HEK293 (cell line): ENCODE measurements around the gene ZNF223.
A peak's percentile ranks its signal among the peaks of the same experiment; 100 is the strongest.

Source experiments
- GLIS1 ChIP-seq: fragments of 450-650 bp; formaldehyde crosslinking; IDR thresholded peaks from 2 replicates; pipeline ENCODE4 v1.5.1; 2016; ENCODE audit warnings: missing biosample characterization, missing genetic modification characterization
- KLF1 ChIP-seq: fragments of 450-650 bp; formaldehyde crosslinking; IDR thresholded peaks from 2 replicates; pipeline ENCODE4 v1.5.1; 2016; ENCODE audit warnings: missing biosample characterization, missing genetic modification characterization
- REPIN1 ChIP-seq: fragments of 450-650 bp; formaldehyde crosslinking; IDR thresholded peaks from 2 replicates; pipeline ENCODE4 v1.5.1; 2017; ENCODE audit warnings: missing biosample characterization, missing genetic modification characterization, low read depth
- SCRT1 ChIP-seq: fragments of 450-650 bp; formaldehyde crosslinking; IDR thresholded peaks from 2 replicates; pipeline ENCODE4 v1.5.1; 2016; ENCODE audit warnings: missing biosample characterization, missing genetic modification characterization, borderline replicate concordance
- SP2 ChIP-seq: fragments of 450-650 bp; formaldehyde crosslinking; IDR thresholded peaks from 2 replicates; pipeline ENCODE4 v1.5.1; 2016; ENCODE audit warnings: missing biosample characterization, missing genetic modification characterization
- SP7 ChIP-seq: fragments of 450-650 bp; formaldehyde crosslinking; IDR thresholded peaks from 2 replicates; pipeline ENCODE4 v1.5.1; 2016; ENCODE audit warnings: missing biosample characterization, missing genetic modification characterization
- ZBTB20 ChIP-seq: fragments of 450-650 bp; formaldehyde crosslinking; IDR thresholded peaks from 2 replicates; pipeline ENCODE4 v1.5.1; 2016; ENCODE audit warnings: missing biosample characterization, missing genetic modification characterization
- ZBTB48 ChIP-seq: fragments of 450-650 bp; formaldehyde crosslinking; IDR thresholded peaks from 2 replicates; pipeline ENCODE4 v1.5.1; 2016; ENCODE audit warnings: missing biosample characterization, missing genetic modification characterization
- ZBTB8A ChIP-seq: fragments of 450-650 bp; formaldehyde crosslinking; IDR thresholded peaks from 2 replicates; pipeline ENCODE4 v1.5.1; 2016; ENCODE audit warnings: missing biosample characterization, missing genetic modification characterization
- ZFHX2 ChIP-seq: fragments of 450-650 bp; formaldehyde crosslinking; conservative IDR thresholded peaks from 2 replicates; pipeline ENCODE4 v1.5.1; 2016; ENCODE audit warnings: missing biosample characterization, missing genetic modification characterization
- ZFP69B ChIP-seq: fragments of 450-650 bp; formaldehyde crosslinking; IDR thresholded peaks from 2 replicates; pipeline ENCODE4 v1.5.1; 2016; ENCODE audit warnings: missing biosample characterization, missing genetic modification characterization
- ZNF146 ChIP-seq: fragments of 450-650 bp; formaldehyde crosslinking; IDR thresholded peaks from 2 replicates; pipeline ENCODE4 v1.5.1; 2016; ENCODE audit warnings: missing biosample characterization, missing genetic modification characterization
- ZNF2 ChIP-seq: fragments of 450-650 bp; formaldehyde crosslinking; IDR thresholded peaks from 2 replicates; pipeline ENCODE4 v1.5.1; 2016; ENCODE audit warnings: missing biosample characterization, missing genetic modification characterization
- ZNF202 ChIP-seq: fragments of 450-650 bp; formaldehyde crosslinking; IDR thresholded peaks from 2 replicates; pipeline ENCODE4 v1.5.1; 2016; ENCODE audit warnings: missing biosample characterization, missing genetic modification characterization, borderline replicate concordance
- ZNF221 ChIP-seq: fragments of 450-650 bp; formaldehyde crosslinking; IDR thresholded peaks from 2 replicates; pipeline ENCODE4 v1.5.1; 2017; ENCODE audit warnings: missing biosample characterization, missing genetic modification characterization, borderline replicate concordance
- ZNF239 ChIP-seq: fragments of 450-650 bp; formaldehyde crosslinking; IDR thresholded peaks from 2 replicates; pipeline ENCODE4 v1.5.1; 2016; ENCODE audit warnings: missing biosample characterization, missing genetic modification characterization
- ZNF248 ChIP-seq: fragments of 450-650 bp; formaldehyde crosslinking; IDR thresholded peaks from 2 replicates; pipeline ENCODE4 v1.5.1; 2017; ENCODE audit warnings: missing biosample characterization, missing genetic modification characterization
- ZNF341 ChIP-seq: fragments of 450-650 bp; formaldehyde crosslinking; IDR thresholded peaks from 2 replicates; pipeline ENCODE4; 2016; ENCODE audit warnings: low read depth, missing biosample characterization, missing genetic modification characterization
- ZNF501 ChIP-seq: fragments of 450-650 bp; formaldehyde crosslinking; IDR thresholded peaks from 2 replicates; pipeline ENCODE4 v1.5.1; 2016; ENCODE audit warnings: missing biosample characterization, missing genetic modification characterization
- ZNF560 ChIP-seq: fragments of 450-650 bp; formaldehyde crosslinking; IDR thresholded peaks from 2 replicates; pipeline ENCODE4 v1.5.1; 2017; ENCODE audit warnings: missing biosample characterization, missing genetic modification characterization, borderline replicate concordance
- ZNF585B ChIP-seq: fragments of 450-650 bp; formaldehyde crosslinking; IDR thresholded peaks from 2 replicates; pipeline ENCODE4 v1.5.1; 2016; ENCODE audit warnings: missing biosample characterization, missing genetic modification characterization
- ZNF596 ChIP-seq: fragments of 450-650 bp; IDR thresholded peaks from 2 replicates; pipeline ENCODE4 v1.5.0; 2018; ENCODE audit warnings: missing biosample characterization, mild to moderate bottlenecking, missing genetic modification characterization, moderate library complexity
- ZNF623 ChIP-seq: fragments of 450-650 bp; formaldehyde crosslinking; IDR thresholded peaks from 2 replicates; pipeline ENCODE4 v1.5.1; 2016; ENCODE audit warnings: missing biosample characterization, missing genetic modification characterization
- ZNF629 ChIP-seq: fragments of 450-650 bp; formaldehyde crosslinking; IDR thresholded peaks from 2 replicates; pipeline ENCODE4 v1.5.1; 2017; ENCODE audit warnings: missing biosample characterization, missing genetic modification characterization
- ZXDB ChIP-seq: fragments of 450-650 bp; formaldehyde crosslinking; IDR thresholded peaks from 2 replicates; pipeline ENCODE4 v1.5.1; 2016; ENCODE audit warnings: missing biosample characterization, missing genetic modification characterization
- TF ChIP-seq, protein P1 (sequence below): fragments of 450-650 bp; formaldehyde crosslinking; IDR thresholded peaks from 2 replicates; pipeline ENCODE4 v1.5.1; 2016; ENCODE audit warnings: missing biosample characterization, missing genetic modification characterization
- TF ChIP-seq, protein P2 (sequence below): fragments of 450-650 bp; formaldehyde crosslinking; IDR thresholded peaks from 2 replicates; pipeline ENCODE4 v1.5.1; 2016; ENCODE audit warnings: missing biosample characterization, missing genetic modification characterization
- TF ChIP-seq, protein P3 (sequence below): fragments of 450-650 bp; formaldehyde crosslinking; IDR thresholded peaks from 2 replicates; pipeline ENCODE4 v1.5.1; 2016; ENCODE audit warnings: missing biosample characterization, missing genetic modification characterization
- TF ChIP-seq, protein P4 (sequence below): fragments of 450-650 bp; formaldehyde crosslinking; IDR thresholded peaks from 2 replicates; pipeline ENCODE4 v1.5.1; 2016; ENCODE audit warnings: missing biosample characterization, missing genetic modification characterization
- TF ChIP-seq, protein P5 (sequence below): fragments of 450-650 bp; formaldehyde crosslinking; IDR thresholded peaks from 2 replicates; pipeline ENCODE4 v1.5.1; 2016; ENCODE audit warnings: missing biosample characterization, missing genetic modification characterization

ZNF223 gene

DNA sequence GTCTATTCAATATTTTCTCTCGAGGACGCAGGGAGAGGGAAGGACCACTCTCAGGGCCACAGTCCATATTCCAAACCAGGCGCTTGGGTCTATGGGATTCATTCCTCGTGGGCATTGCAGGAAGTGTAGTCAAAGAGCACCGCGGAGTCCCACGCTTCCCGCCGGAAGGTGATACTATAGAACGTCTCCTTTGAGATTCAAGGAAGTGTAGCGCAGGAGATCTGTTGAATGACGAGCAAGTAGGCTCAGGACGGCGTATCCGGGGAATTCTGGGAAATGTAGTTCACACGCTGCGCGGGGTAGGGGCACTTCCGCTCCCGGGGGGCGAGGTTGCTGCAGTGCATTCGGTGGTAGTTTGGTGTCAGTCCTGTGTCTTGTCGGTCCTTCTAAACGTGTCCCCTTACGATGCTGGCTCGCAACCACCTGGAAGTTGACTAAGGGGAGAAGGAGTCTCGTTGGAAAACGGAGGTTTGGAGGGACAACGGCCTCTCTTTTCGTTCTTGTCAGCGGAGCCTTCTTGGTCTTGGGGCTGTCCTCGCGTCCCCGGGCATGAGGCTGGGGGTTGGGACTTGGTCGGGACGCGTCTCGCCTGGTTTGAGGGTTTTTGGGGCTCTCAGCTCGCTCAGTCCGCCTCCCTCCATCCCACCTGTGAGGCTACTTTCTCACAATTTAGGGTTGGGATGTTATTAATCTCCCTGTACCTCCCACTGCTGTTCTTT, 20.1 kb downstream of the ZNF223 start, which contains the start of gene ZNF284 (continued):
- TF ChIP-seq, protein P1, sequence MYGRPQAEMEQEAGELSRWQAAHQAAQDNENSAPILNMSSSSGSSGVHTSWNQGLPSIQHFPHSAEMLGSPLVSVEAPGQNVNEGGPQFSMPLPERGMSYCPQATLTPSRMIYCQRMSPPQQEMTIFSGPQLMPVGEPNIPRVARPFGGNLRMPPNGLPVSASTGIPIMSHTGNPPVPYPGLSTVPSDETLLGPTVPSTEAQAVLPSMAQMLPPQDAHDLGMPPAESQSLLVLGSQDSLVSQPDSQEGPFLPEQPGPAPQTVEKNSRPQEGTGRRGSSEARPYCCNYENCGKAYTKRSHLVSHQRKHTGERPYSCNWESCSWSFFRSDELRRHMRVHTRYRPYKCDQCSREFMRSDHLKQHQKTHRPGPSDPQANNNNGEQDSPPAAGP (tag by site-specific recombination), result peak; percentile 61
- TF ChIP-seq ZFHX2 (tag by site-specific recombination) (peak; percentile 72), ZNF560 (no peak), ZNF629 (tag by site-specific recombination) (peak; percentile 97), ZNF2 (peak; percentile 99), SP7 (tag by site-specific recombination) (peak; percentile 87), ZBTB48 (tag by site-specific recombination) (peak; percentile 100), ZBTB8A (tag by site-specific recombination) (no peak; the same call in none of the 2 replicates), SP2 (tag by site-specific recombination) (peak; percentile 80), ZNF341 (tag by site-specific recombination) (peak; percentile 57; the same call in 1 of the 2 replicates), SCRT1 (tag by site-specific recombination) (peak; percentile 98), ZNF623 (tag by site-specific recombination) (peak; percentile 28; the same call in 1 of the 2 replicates), ZNF248 (tag by site-specific recombination) (no peak), ZFP69B (tag by site-specific recombination) (peak; percentile 46; the same call in 1 of the 2 replicates), ZNF221 (tag by site-specific recombination) (0 out of 2 replicates have a peak, but pooled peaks have one; percentile 77), ZNF585B (no peak), ZNF239 (peak; percentile 65; the same call in 1 of the 2 replicates), REPIN1 (peak; percentile 75; the same call in 1 of the 2 replicates), ZNF596 (tag by site-specific recombination) (no peak), ZBTB20 (tag by site-specific recombination) (peak; percentile 98), ZNF202 (tag by site-specific recombination) (no peak), GLIS1 (peak; percentile 99), KLF1 (tag by site-specific recombination) (peak; percentile 59), ZNF501 (tag by site-specific recombination) (peak; percentile 93), ZNF146 (tag by site-specific recombination) (peak; percentile 24; the same call in 1 of the 2 replicates), ZXDB (tag by site-specific recombination) (peak; percentile 97)
- TF ChIP-seq, protein P2, sequence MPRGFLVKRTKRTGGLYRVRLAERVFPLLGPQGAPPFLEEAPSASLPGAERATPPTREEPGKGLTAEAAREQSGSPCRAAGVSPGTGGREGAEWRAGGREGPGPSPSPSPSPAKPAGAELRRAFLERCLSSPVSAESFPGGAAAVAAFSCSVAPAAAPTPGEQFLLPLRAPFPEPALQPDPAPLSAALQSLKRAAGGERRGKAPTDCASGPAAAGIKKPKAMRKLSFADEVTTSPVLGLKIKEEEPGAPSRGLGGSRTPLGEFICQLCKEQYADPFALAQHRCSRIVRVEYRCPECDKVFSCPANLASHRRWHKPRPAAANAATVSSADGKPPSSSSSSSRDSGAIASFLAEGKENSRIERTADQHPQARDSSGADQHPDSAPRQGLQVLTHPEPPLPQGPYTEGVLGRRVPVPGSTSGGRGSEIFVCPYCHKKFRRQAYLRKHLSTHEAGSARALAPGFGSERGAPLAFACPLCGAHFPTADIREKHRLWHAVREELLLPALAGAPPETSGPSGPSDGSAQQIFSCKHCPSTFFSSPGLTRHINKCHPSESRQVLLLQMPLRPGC (tag by site-specific recombination), result peak; percentile 54
- TF ChIP-seq, protein P3, sequence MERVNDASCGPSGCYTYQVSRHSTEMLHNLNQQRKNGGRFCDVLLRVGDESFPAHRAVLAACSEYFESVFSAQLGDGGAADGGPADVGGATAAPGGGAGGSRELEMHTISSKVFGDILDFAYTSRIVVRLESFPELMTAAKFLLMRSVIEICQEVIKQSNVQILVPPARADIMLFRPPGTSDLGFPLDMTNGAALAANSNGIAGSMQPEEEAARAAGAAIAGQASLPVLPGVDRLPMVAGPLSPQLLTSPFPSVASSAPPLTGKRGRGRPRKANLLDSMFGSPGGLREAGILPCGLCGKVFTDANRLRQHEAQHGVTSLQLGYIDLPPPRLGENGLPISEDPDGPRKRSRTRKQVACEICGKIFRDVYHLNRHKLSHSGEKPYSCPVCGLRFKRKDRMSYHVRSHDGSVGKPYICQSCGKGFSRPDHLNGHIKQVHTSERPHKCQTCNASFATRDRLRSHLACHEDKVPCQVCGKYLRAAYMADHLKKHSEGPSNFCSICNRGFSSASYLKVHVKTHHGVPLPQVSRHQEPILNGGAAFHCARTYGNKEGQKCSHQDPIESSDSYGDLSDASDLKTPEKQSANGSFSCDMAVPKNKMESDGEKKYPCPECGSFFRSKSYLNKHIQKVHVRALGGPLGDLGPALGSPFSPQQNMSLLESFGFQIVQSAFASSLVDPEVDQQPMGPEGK (tag by site-specific recombination), result peak; percentile 99
- TF ChIP-seq, protein P4, sequence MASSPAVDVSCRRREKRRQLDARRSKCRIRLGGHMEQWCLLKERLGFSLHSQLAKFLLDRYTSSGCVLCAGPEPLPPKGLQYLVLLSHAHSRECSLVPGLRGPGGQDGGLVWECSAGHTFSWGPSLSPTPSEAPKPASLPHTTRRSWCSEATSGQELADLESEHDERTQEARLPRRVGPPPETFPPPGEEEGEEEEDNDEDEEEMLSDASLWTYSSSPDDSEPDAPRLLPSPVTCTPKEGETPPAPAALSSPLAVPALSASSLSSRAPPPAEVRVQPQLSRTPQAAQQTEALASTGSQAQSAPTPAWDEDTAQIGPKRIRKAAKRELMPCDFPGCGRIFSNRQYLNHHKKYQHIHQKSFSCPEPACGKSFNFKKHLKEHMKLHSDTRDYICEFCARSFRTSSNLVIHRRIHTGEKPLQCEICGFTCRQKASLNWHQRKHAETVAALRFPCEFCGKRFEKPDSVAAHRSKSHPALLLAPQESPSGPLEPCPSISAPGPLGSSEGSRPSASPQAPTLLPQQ (tag by site-specific recombination), result peak; percentile 91
- TF ChIP-seq, protein P5, sequence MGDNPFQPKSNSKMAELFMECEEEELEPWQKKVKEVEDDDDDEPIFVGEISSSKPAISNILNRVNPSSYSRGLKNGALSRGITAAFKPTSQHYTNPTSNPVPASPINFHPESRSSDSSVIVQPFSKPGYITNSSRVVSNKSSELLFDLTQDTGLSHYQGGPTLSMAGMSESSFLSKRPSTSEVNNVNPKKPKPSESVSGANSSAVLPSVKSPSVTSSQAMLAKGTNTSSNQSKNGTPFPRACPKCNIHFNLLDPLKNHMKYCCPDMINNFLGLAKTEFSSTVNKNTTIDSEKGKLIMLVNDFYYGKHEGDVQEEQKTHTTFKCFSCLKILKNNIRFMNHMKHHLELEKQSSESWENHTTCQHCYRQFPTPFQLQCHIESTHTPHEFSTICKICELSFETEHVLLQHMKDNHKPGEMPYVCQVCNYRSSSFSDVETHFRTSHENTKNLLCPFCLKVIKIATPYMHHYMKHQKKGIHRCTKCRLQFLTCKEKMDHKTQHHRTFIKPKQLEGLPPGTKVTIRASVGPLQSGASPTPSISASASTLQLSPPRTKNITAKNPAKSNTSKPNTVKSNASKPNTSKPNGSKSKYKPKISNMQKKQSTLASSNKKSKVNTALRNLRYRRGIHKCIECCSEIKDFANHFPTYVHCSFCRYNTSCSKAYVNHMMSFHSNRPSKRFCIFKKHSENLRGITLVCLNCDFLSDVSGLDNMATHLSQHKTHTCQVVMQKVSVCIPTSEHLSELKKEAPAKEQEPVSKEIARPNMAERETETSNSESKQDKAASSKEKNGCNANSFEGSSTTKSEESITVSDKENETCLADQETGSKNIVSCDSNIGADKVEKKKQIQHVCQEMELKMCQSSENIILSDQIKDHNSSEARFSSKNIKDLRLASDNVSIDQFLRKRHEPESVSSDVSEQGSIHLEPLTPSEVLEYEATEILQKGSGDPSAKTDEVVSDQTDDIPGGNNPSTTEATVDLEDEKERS (tag by site-specific recombination), result peak; percentile 38
